SK-N-SH (cell line): ENCODE data around the gene SH2D3C. TPM values are rescaled to one million over a fixed set of nuclear protein-coding genes. Genes with fewer than 3 reads are reported as not detected.

Experiments
- CTCF ChIA-PET: fragments of 300-600, 350-600 bp; formaldehyde crosslinking; extraction: SDS; loops from one replicate; lab custom pipeline; 2021; lab: Yijun Ruan, JAX
- POLR2A ChIA-PET: fragments of 350-600 bp; sonication (Branson Sonifier 250); formaldehyde crosslinking; extraction: SDS; loops from one replicate; lab custom pipeline; 2020; ENCODE audit warnings: antibody characterized with exemption, inconsistent platforms; lab: Yijun Ruan, JAX
- DNase-seq: peaks from one replicate; pipeline ENCODE4 v3.0.0; 2012
- H2AFZ ChIP-seq: fragments of 200-600 bp; sonication (generic); 2 replicates; pipeline ENCODE4 v1.8.1; 2016; ENCODE audit warnings: antibody characterized with exemption, mild to moderate bottlenecking, low read depth
- H3F3A ChIP-seq: fragments of 200-600 bp; sonication (generic); replicated peaks from 2 replicates; pipeline ENCODE3; 2016; ENCODE audit warnings: antibody characterized with exemption, mild to moderate bottlenecking; ENCODE audit not compliant: insufficient read depth
- H3K27ac ChIP-seq, 2 experiments: fragments of 200-500 bp in 1 of 2; fragments of 200-600 bp in 1 of 2; sonication (Bioruptor generic) in 1 of 2; sonication (generic), shearing (Covaris generic) in 1 of 2; 2 replicates each; pipeline versions ENCODE4 v1.5.1 to v1.6.1; 2014 to 2016; ENCODE audit warnings: low read depth in 2 of 2, inconsistent platforms in 1 of 2, low read length in 1 of 2, mild to moderate bottlenecking in 1 of 2, mixed read lengths in 1 of 2
- H3K27me3 ChIP-seq: fragments of 200-600 bp; sonication (generic), shearing (Covaris generic); 2 replicates; pipeline ENCODE4 v1.6.1; 2016; ENCODE audit warnings: mixed run types; ENCODE audit not compliant: insufficient read depth
- H3K36me3 ChIP-seq, 2 experiments: fragments of 200-500 bp in 1 of 2; fragments of 200-600 bp in 1 of 2; sonication (Bioruptor generic) in 1 of 2; sonication (generic) in 1 of 2; replicated peaks in 1 of 2; 2 replicates each; pipeline versions ENCODE3 to v1.5.1; 2014 to 2016; ENCODE audit warnings: low read length in 1 of 2, mild to moderate bottlenecking in 1 of 2; ENCODE audit not compliant: insufficient read depth in 2 of 2, control insufficient read depth in 1 of 2
- H3K4me1 ChIP-seq, 2 experiments: fragments of 200-500 bp in 1 of 2; fragments of 200-600 bp in 1 of 2; sonication (Bioruptor generic) in 1 of 2; sonication (generic), shearing (Covaris generic) in 1 of 2; 2 replicates each; pipeline versions ENCODE4 v1.5.1 to v1.6.1; 2014 to 2016; ENCODE audit warnings: low read depth in 1 of 2, low read length in 1 of 2, mixed run types in 1 of 2; ENCODE audit not compliant: insufficient read depth in 2 of 2, control insufficient read depth in 1 of 2
- H3K4me2 ChIP-seq: fragments of 200-600 bp; sonication (generic), shearing (Covaris generic); 2 replicates; pipeline ENCODE4 v1.6.1; 2017; ENCODE audit warnings: mixed run types
- H3K4me3 ChIP-seq, 2 experiments: fragments of 200-500 bp in 1 of 2; fragments of 200-600 bp in 1 of 2; sonication (Bioruptor generic) in 1 of 2; sonication (generic), shearing (Covaris generic) in 1 of 2; 2 replicates each; pipeline versions ENCODE4 v1.5.1 to v1.8.1; 2014 to 2016; ENCODE audit warnings: low read depth in 2 of 2, inconsistent platforms in 1 of 2, low read length in 1 of 2, mild to moderate bottlenecking in 1 of 2, mixed read lengths in 1 of 2, moderate library complexity in 1 of 2
- H3K79me2 ChIP-seq: fragments of 200-600 bp; sonication (generic); 2 replicates; pipeline ENCODE4 v1.8.1; 2017; ENCODE audit warnings: mild to moderate bottlenecking; ENCODE audit not compliant: insufficient read depth
- H3K9ac ChIP-seq: fragments of 200-600 bp; sonication (generic); 2 replicates; pipeline ENCODE4 v1.6.1; 2017; ENCODE audit warnings: mixed run types
- H3K9me2 ChIP-seq: fragments of 200-600 bp; sonication (generic); 2 replicates; pipeline ENCODE4 v1.6.1; 2017; ENCODE audit warnings: mixed run types
- H3K9me3 ChIP-seq: fragments of 200-600 bp; sonication (generic); 2 replicates; pipeline ENCODE4 v1.6.1; 2017; ENCODE audit warnings: mixed run types, mild to moderate bottlenecking, moderate library complexity
- H4K20me1 ChIP-seq: fragments of 200-600 bp; sonication (generic); 2 replicates; pipeline ENCODE4 v1.6.1; 2017; ENCODE audit warnings: mild to moderate bottlenecking, mixed run types; ENCODE audit not compliant: insufficient read depth
- CTCF ChIP-seq: fragments of 200-600 bp; sonication (generic); IDR thresholded peaks from 2 replicates; pipeline ENCODE4 v1.6.1; 2017; ENCODE audit warnings: antibody characterized with exemption, mild to moderate bottlenecking, moderate library complexity
- EP300 ChIP-seq, 2 experiments: IDR thresholded peaks; 2 replicates each; pipeline versions ENCODE4 v1.4.0 to v1.6.1; 2012; ENCODE audit warnings: borderline replicate concordance in 1 of 2, low read depth in 1 of 2, low read length in 1 of 2
- FOSL2 ChIP-seq: IDR thresholded peaks from 2 replicates; pipeline ENCODE4 v1.4.0; 2012; ENCODE audit warnings: low read depth, mild to moderate bottlenecking, moderate library complexity, borderline replicate concordance
- FOXM1 ChIP-seq: IDR thresholded peaks from 2 replicates; pipeline ENCODE4 v1.4.0; 2012; ENCODE audit warnings: low read depth, mild to moderate bottlenecking
- GATA2 ChIP-seq: sonication (generic); formaldehyde crosslinking; IDR thresholded peaks from 2 replicates; pipeline ENCODE4 v1.5.0; 2020; ENCODE audit warnings: mild to moderate bottlenecking, missing genetic modification reagents
- NRF1 ChIP-seq: IDR thresholded peaks from 2 replicates; pipeline ENCODE4 v1.6.1; 2012; ENCODE audit warnings: low read depth, mild to moderate bottlenecking, low read length
- PBX3 ChIP-seq: IDR thresholded peaks from 2 replicates; pipeline ENCODE4; 2012
- POLR2AphosphoS5 ChIP-seq: IDR thresholded peaks from 2 replicates; pipeline ENCODE4 v1.6.1; 2012; ENCODE audit warnings: low read depth, low read length
- RAD21 ChIP-seq: IDR thresholded peaks from 2 replicates; pipeline ENCODE4 v1.6.1; 2012; ENCODE audit warnings: mild to moderate bottlenecking, low read length
- SMC3 ChIP-seq: IDR thresholded peaks from 2 replicates; pipeline ENCODE4 v1.6.1; 2012; ENCODE audit warnings: low read depth, low read length, improper control_type of control experiment
- TCF12 ChIP-seq: IDR thresholded peaks from 2 replicates; pipeline ENCODE4 v1.4.0; 2012
- WGBS: methylation state at CpG from one replicate; pipeline ENCODE4 v1.1.6; 2017; ENCODE audit warnings: low lambda C conversion rate; 5-methylcytosine and 5-hydroxymethylcytosine counted together
- polyA plus RNA-seq, 3 experiments: library from polyadenylated mRNA; depleted of rRNA; stranded (reverse); fragments of >200 nt; gene quantifications; 2 replicates each; pipeline ENCODE4 v1.2.3, GENCODE V29; 2012
- TF ChIP-seq, protein P1 (sequence below): fragments of 150-350 bp; IDR thresholded peaks from 2 replicates; pipeline ENCODE4 v1.6.1; 2016; ENCODE audit warnings: mild to moderate bottlenecking, low read depth, low read length
- TF ChIP-seq, protein P2 (sequence below): IDR thresholded peaks from 2 replicates; pipeline ENCODE4 v1.4.0; 2012; ENCODE audit warnings: low read depth
- TF ChIP-seq, protein P3 (sequence below): fragments of 150-350 bp; IDR thresholded peaks from 2 replicates; pipeline ENCODE4 v1.6.1; 2017; ENCODE audit warnings: antibody characterized with exemption, low read length, low read depth, borderline replicate concordance

Gene SH2D3C
- polyA plus RNA-seq, 1 of the 3 experiments (the other 2 are of a cell fraction), result 0.15 TPM

DNA sequence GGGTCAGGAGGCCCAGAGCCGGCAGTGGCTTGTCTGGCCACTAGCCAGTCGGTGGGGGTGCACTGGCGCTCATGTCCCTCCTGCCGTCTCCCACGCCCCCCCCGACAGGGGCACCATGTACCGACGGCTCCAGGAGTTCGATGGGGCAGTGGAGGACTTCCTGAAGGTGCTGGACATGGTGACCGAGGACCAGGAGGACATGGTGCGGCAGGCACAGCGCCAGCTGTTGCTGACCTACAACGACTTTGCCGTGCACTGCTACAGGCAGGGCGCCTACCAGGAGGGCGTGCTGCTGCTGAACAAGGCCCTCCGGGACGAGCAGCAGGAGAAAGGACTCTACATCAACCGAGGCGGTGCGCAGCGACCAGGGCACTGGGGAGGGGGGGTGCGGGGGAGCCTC is 54.5 kb downstream of the SH2D3C start:
- H3K4me3 ChIP-seq, result no peak overlapping the region
- ChIA-PET POLR2A (interaction anchor here (0.6 kb wide), 1 partner anchor 143 kb away, joined by 4 read pairs; no protein-coding TSS in a partner anchor), CTCF (interaction anchor here (1.0 to 1.4 kb wide), 3 partner anchors 8 to 135 kb away, joined by 3 to 5 read pairs (median 3); partner anchors contain the start of genes PTRH1, TOR2A and TTC16)
- no peak for DNase-seq
- H2AFZ ChIP-seq, result no peak overlapping the region
- H3K9ac ChIP-seq, result no peak overlapping the region
- peaks cover 3% of the 10 kb centered on the region for H3F3A ChIP-seq
- no peaks in the 10 kb centered on the region for H3K36me3 ChIP-seq
- no peak overlapping the region for H3K4me2 ChIP-seq
- no peaks in the 10 kb centered on the region for H3K9me3 ChIP-seq
- peaks cover 0 to 8% of the 10 kb centered on the region in 2 experiments; a peak in 1 of 4 replicates for H3K4me1 ChIP-seq
- TF ChIP-seq NRF1 (no peak), FOXM1 (no peak), PBX3 (no peak), RAD21 (no peak), FOSL2 (no peak), GATA2 (no peak), SMC3 (no peak), TCF12 (no peak), POLR2AphosphoS5 (no peak), CTCF (no peak), EP300 (IDR thresholded peaks at IDR 0.05; ENCODE audit: borderline replicate concordance in 1 of 2, low read depth in 1 of 2, low read length in 1 of 2) (no peak)
- TF ChIP-seq, protein P1, sequence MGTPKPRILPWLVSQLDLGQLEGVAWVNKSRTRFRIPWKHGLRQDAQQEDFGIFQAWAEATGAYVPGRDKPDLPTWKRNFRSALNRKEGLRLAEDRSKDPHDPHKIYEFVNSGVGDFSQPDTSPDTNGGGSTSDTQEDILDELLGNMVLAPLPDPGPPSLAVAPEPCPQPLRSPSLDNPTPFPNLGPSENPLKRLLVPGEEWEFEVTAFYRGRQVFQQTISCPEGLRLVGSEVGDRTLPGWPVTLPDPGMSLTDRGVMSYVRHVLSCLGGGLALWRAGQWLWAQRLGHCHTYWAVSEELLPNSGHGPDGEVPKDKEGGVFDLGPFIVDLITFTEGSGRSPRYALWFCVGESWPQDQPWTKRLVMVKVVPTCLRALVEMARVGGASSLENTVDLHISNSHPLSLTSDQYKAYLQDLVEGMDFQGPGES, result no peak
- TF ChIP-seq, protein P2, sequence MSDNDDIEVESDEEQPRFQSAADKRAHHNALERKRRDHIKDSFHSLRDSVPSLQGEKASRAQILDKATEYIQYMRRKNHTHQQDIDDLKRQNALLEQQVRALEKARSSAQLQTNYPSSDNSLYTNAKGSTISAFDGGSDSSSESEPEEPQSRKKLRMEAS, result no peak
- TF ChIP-seq, protein P3, sequence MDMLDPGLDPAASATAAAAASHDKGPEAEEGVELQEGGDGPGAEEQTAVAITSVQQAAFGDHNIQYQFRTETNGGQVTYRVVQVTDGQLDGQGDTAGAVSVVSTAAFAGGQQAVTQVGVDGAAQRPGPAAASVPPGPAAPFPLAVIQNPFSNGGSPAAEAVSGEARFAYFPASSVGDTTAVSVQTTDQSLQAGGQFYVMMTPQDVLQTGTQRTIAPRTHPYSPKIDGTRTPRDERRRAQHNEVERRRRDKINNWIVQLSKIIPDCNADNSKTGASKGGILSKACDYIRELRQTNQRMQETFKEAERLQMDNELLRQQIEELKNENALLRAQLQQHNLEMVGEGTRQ, result no peak
- no peaks in the 10 kb centered on the region for H3K9me2 ChIP-seq
- H4K20me1 ChIP-seq, result no peaks in the 10 kb centered on the region
- H3K27ac ChIP-seq, result no peak overlapping the region
- H3K27me3 ChIP-seq, result no peaks in the 10 kb centered on the region
- 74% methylated on average over 11 of the region's 23 CpGs for WGBS
- no peaks in the 10 kb centered on the region for H3K79me2 ChIP-seq
